HCT116 (cell line): ENCODE data around the gene ATXN2. TPM values are rescaled to one million over a fixed set of nuclear protein-coding genes. Genes with fewer than 3 reads are reported as not detected.
A peak's percentile ranks its signal among the peaks of the same experiment; 100 is the strongest.

ENCODE experiments used
- ATAC-seq: fragments of 200-7000 bp; cut with Tn5 transposase; 2 replicates; pipeline ENCODE4 v1.9.1; 2020; ENCODE audit warnings: mild to moderate bottlenecking, moderate library complexity
- BruUV-seq: library from RNA; stranded (reverse); fragments of 400-500 nt; replicated peaks from 2 replicates; lab custom pipeline; 2021; lab: Mats Ljungman, UMichigan
- CTCF ChIA-PET: fragments of 300-600 bp; sonication (Branson Sonifier 250); formaldehyde crosslinking; loops from one replicate; lab custom pipeline; 2021; ENCODE audit warnings: antibody characterized with exemption; lab: Charles Lee
- POLR2A ChIA-PET: fragments of 300-600, 350-600 bp; sonication (Branson Sonifier 250); formaldehyde crosslinking; loops from one replicate; lab custom pipeline; 2021; ENCODE audit warnings: antibody characterized with exemption; lab: Charles Lee
- RAD21 ChIA-PET, 2 experiments: fragments of 300-600 bp; sonication (Branson Sonifier 250); formaldehyde crosslinking; loops; one replicate each; lab custom pipeline; 2023; ENCODE audit warnings: low total read pairs in 2 of 2; ENCODE audit not compliant: uncharacterized antibody in 2 of 2, unreplicated experiment in 2 of 2, low non-redundant PET in 1 of 2; lab: Charles Lee
- DNase-seq: peaks from one replicate; pipeline ENCODE4 v3.0.0-alpha.2; 2010; ENCODE audit warnings: low read depth, low spot score
- H2AFZ ChIP-seq: fragments of 200-600 bp; shearing (Covaris generic), sonication (generic); 2 replicates; pipeline ENCODE4 v1.6.1; 2017; ENCODE audit warnings: low read depth, mixed run types, mixed read lengths, antibody characterized with exemption, low read length; ENCODE audit not compliant: poor library complexity, severe bottlenecking
- H3K27ac ChIP-seq: 2 replicates; pipeline ENCODE4 v1.5.1; 2012; ENCODE audit warnings: low read depth, low read length
- H3K27me3 ChIP-seq: fragments of 200-600 bp; sonication (generic); 2 replicates; pipeline ENCODE4 v1.6.1; 2016; ENCODE audit warnings: mixed run types, low read length, mixed read lengths; ENCODE audit not compliant: insufficient read depth
- H3K36me3 ChIP-seq, 2 experiments: fragments of 200-500 bp in 1 of 2; fragments of 200-600 bp in 1 of 2; sonication (Bioruptor generic) in 1 of 2; sonication (generic) in 1 of 2; 2 replicates each; pipeline versions ENCODE4 v1.5.1 to v1.6.1; 2014 to 2016; ENCODE audit warnings: low read length in 2 of 2, inconsistent platforms in 1 of 2, mixed read lengths in 1 of 2, mixed run types in 1 of 2; ENCODE audit not compliant: insufficient read depth in 2 of 2, control insufficient read depth in 1 of 2
- H3K4me1 ChIP-seq, 2 experiments: fragments of 200-600 bp in 1 of 2; sonication (generic) in 1 of 2; 2 replicates each; pipeline versions ENCODE4 v1.5.1 to v1.6.1; 2012 to 2017; ENCODE audit warnings: low read length in 2 of 2, inconsistent platforms in 1 of 2, mild to moderate bottlenecking in 1 of 2, mixed read lengths in 1 of 2, mixed run types in 1 of 2, moderate library complexity in 1 of 2; ENCODE audit not compliant: insufficient read depth in 2 of 2, control insufficient read depth in 1 of 2
- H3K4me2 ChIP-seq: fragments of 200-600 bp; sonication (generic); 2 replicates; pipeline ENCODE4 v1.6.1; 2017; ENCODE audit warnings: mixed run types, low read length, mixed read lengths
- H3K4me3 ChIP-seq, 2 experiments: fragments of 200-600 bp in 1 of 2; sonication (generic) in 1 of 2; replicated peaks in 1 of 2; 2 replicates each; pipeline ENCODE4 v1.5.1; 2011 to 2016; ENCODE audit warnings: low read length in 2 of 2, control low read depth in 1 of 2, low read depth in 1 of 2, mild to moderate bottlenecking in 1 of 2, mixed read lengths in 1 of 2, mixed run types in 1 of 2
- H3K79me2 ChIP-seq: fragments of 200-600 bp; sonication (generic); 2 replicates; pipeline ENCODE4 v1.6.1; 2017; ENCODE audit warnings: mild to moderate bottlenecking, mixed run types, low read length, moderate library complexity, mixed read lengths; ENCODE audit not compliant: insufficient read depth
- H3K9ac ChIP-seq: fragments of 200-600 bp; sonication (generic); 2 replicates; pipeline ENCODE4 v1.6.1; 2016; ENCODE audit warnings: low read length, mixed read lengths
- H3K9me2 ChIP-seq: fragments of 200-600 bp; sonication (generic), shearing (Covaris generic); 2 replicates; pipeline ENCODE4 v1.6.1; 2017; ENCODE audit warnings: mixed run types, mild to moderate bottlenecking, moderate library complexity; ENCODE audit not compliant: insufficient read depth
- H3K9me3 ChIP-seq, 2 experiments: fragments of 200-500 bp in 1 of 2; fragments of 200-600 bp in 1 of 2; sonication (Bioruptor generic) in 1 of 2; sonication (generic) in 1 of 2; 2 replicates each; pipeline ENCODE4 v1.6.1; 2014 to 2017; ENCODE audit warnings: low read length in 2 of 2, mixed read lengths in 2 of 2, inconsistent platforms in 1 of 2, low read depth in 1 of 2, mild to moderate bottlenecking in 1 of 2, mixed run types in 1 of 2, moderate library complexity in 1 of 2; ENCODE audit not compliant: control insufficient read depth in 1 of 2, insufficient read depth in 1 of 2
- H4K20me1 ChIP-seq: fragments of 200-600 bp; sonication (generic), shearing (Covaris generic); 2 replicates; pipeline ENCODE4 v1.6.1; 2017; ENCODE audit warnings: mixed run types, mild to moderate bottlenecking, moderate library complexity; ENCODE audit not compliant: insufficient read depth
- CTCF ChIP-seq, 3 experiments: fragments of 200-600 bp in 1 of 3; sonication (generic) in 1 of 3; IDR thresholded peaks in 2 of 3; conservative IDR thresholded peaks in 1 of 3; 2 replicates each; pipeline ENCODE4 v1.5.1; 2012 to 2017; ENCODE audit warnings: low read depth in 2 of 3, low read length in 2 of 3, antibody characterized with exemption in 1 of 3, borderline replicate concordance in 1 of 3, control low read depth in 1 of 3, mild to moderate bottlenecking in 1 of 3, mixed read lengths in 1 of 3, mixed run types in 1 of 3, moderate library complexity in 1 of 3; ENCODE audit not compliant: insufficient read depth in 1 of 3
- EGR1 ChIP-seq: IDR thresholded peaks from 2 replicates; pipeline ENCODE4 v1.6.1; 2012; ENCODE audit warnings: low read depth
- FOSL1 ChIP-seq: IDR thresholded peaks from 2 replicates; pipeline ENCODE4 v1.6.1; 2012; ENCODE audit warnings: low read depth
- RAD21 ChIP-seq: IDR thresholded peaks from 2 replicates; pipeline ENCODE4 v1.6.1; 2012; ENCODE audit warnings: low read depth, mild to moderate bottlenecking
- REST ChIP-seq: IDR thresholded peaks from 2 replicates; pipeline ENCODE4 v1.6.1; 2012; ENCODE audit warnings: low read depth
- ZFX ChIP-seq: fragments of 450-650 bp; IDR thresholded peaks from 2 replicates; pipeline ENCODE4 v1.6.1; 2017
- intact Hi-C: fragments of 100-400 bp; cut with micrococcal nuclease; formaldehyde crosslinking; loops from 2 replicates; pipeline ENCODE4 v1.10.0; 2022
- total RNA-seq: library from RNA; stranded (reverse); gene quantifications from one replicate; pipeline ENCODE4 v1.2.1, GENCODE V29; 2021; ENCODE audit not compliant: unreplicated experiment

Gene ATXN2
- total RNA-seq, 1 experiment from 2014 or later, result 72.7 TPM

GRCh38 chr12:111529424-111530368 is 69.4 kb downstream of the ATXN2 start:
- H3K27me3 ChIP-seq, result no peaks in the 10 kb centered on the region
- RAD21 ChIA-PET, result interaction anchor here (0.6 to 0.7 kb wide), 2 partner anchors 55 to 460 kb away, joined by 4 read pairs; no protein-coding TSS in a partner anchor
- TF ChIP-seq ZFX (no peak), FOSL1 (no peak), REST (no peak), CTCF (IDR thresholded peaks at IDR 0.05 in 2 of 3, conservative IDR thresholded peaks at IDR 0.05 in 1 of 3; ENCODE audit: borderline replicate concordance in 1 of 3, insufficient read depth in 1 of 3, low read depth in 2 of 3, low read length in 2 of 3) (peak; percentile 60 to 77 (median 71); a peak in 5 of 6 replicates), RAD21 (peak; percentile 61), EGR1 (no peak)
- TF ChIP-seq, all 23 proteins: peak for 2
- intact Hi-C loops, result loop anchor here (2.0 to 5.0 kb wide), 2 partner anchors 132 to 199 kb away; no protein-coding TSS in a partner anchor
- Histone ChIP-seq H3K27ac (no peak overlapping the region), H3K9me2 (no peaks in the 10 kb centered on the region), H3K36me3 (peaks cover 4 to 19% of the 10 kb centered on the region in 2 experiments), H3K4me2 (no peak overlapping the region), H3K4me3 (no peak overlapping the region), H2AFZ (no peak overlapping the region), H4K20me1 (peaks cover 4% of the 10 kb centered on the region; the same call in 1 of the 2 replicates), H3K4me1 (no peaks in the 10 kb centered on the region; a peak in 1 of 4 replicates), H3K9ac (no peak overlapping the region), H3K9me3 (no peaks in the 10 kb centered on the region), H3K79me2 (peaks cover 35% of the 10 kb centered on the region; the same call in 1 of the 2 replicates)
- CTCF ChIA-PET, result interaction anchor here (1.1 to 1.3 kb wide), 2 partner anchors 9 to 161 kb away, joined by 3 to 4 read pairs; partner anchors contain the start of gene PHETA1
- peak; percentile 34 for DNase-seq
- ATAC-seq, result peak; percentile 92
- BruUV-seq, result no TSS peak
- POLR2A ChIA-PET, result no interaction called here
